Right renal cortex interstitium (tissue), 3 donors: ENCODE results near the gene UBTD1. TPM values are rescaled to one million over a fixed set of nuclear protein-coding genes. Genes with fewer than 3 reads are reported as not detected.

ENCODE experiments used
- DNase-seq, 3 donors: peaks; one replicate each; pipeline ENCODE4 v3.0.0-alpha.2; 2013; ENCODE audit warnings: low read depth in 3 of 3, low spot score in 2 of 3
- polyA plus RNA-seq, 3 donors: library from polyadenylated mRNA; unstranded; fragments of 120-200 nt; gene quantifications; one replicate each; pipeline ENCODE4 v1.2.1, GENCODE V29; 2013; ENCODE audit not compliant: insufficient read length in 3 of 3

UBTD1 gene
- polyA plus RNA-seq, 3 donors, result 6.6 to 8.8 (median 7.0) TPM

- no peak for DNase-seq
Measured at GRCh38 chr10:97578171-97578844, 79.6 kb downstream of the UBTD1 start.

DNA sequence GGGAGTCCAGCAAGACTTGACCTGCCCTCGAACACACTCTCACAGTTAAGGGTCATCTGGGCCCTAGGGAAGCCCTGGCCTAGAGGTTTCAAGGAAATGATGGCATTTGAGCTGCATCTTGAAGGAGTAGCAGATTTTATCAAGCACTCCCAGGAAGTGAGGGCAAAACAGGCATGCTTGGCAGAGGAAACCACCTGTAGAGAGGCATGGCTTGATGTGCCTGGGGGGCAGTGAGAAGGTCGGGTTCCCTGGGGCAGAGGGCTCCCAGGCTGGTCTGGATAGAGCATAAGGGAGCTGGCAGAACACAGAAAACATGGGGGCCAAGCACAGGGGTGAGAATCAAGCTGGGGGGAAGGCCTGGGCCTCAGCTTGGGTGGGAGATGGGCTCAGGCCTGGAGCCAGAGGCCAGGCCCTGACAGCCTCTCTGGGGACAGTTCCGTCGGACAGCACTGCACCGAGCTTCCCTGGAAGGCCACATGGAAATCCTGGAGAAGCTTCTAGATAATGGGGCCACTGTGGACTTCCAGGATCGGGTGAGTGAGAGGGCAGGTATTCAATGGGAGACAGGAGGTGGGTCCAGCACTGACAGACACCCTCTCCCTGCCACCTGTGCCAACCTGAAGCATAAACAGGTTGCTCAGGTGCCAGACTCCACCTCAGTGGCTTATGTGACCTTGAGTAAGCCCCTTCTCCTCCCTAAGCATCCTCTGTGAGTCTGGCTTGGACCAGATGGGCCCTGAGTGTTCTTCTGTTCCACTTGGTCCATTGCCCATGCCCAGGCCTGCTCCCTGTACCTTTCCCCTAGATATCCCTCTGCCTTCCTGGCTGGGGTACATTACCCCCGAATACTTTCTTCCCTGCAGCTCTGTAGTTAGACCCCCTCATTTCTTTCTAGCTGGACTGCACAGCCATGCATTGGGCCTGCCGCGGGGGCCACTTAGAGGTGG lies 82.0 kb downstream of the UBTD1 start:
- DNase-seq, result no peak

- no peak for DNase-seq
Measured at GRCh38 chr10:97582169-97582568, 83.4 kb downstream of the UBTD1 start.

DNA sequence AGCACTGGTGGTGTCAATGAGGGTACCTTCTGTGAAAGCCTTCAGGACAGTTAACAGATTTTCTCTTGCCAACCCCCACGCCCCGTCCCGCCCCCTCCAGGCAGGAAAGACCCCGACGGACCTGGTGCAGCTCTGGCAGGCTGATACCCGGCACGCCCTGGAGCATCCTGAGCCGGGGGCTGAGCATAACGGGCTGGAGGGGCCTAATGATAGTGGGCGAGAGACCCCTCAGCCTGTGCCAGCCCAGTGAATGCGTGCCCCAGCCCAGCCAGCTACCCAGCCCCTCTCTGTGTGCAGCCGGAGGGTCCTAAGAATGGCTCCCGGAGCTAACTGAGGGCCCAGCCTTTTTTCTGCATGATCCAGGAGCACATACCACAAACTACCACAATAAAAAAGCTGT lies 84.8 kb downstream of the UBTD1 start:
- DNase-seq, result no peak

DNA sequence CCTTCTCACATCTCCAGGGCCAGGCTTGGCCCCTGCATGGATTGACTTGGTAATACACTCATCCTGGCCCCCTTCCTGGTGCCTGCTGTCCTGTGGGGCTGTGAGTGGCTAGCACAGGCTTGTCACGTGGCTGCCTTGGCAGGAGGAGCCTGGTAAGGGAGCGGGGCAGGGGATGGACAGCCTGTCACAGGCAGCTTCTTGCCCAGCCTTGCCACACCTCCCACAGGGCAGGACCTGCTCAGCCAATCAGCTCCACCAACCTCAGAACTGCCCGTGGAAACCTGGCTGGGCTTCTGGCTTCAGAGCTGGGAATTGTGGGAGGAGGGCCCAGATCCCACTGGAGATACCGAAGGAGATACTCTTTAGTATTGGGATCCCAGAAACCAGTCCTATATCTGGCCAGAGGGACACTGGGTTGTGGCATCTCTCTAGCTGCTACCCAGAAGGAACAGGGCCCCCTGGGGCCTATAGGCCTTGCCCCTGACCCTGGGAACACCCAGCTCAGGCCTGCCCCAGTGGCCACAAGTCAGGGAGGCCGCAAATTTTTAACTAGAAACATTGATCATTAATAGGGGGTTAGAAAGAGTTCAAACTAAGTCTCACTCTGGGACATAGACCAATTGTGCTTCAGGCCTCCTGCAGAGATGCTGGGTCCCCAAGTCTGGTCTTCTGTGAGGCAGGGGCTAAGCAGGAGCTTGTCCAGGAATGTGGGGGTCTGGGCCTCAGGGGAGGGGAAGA lies 85.5 kb downstream of the UBTD1 start, which contains the start of gene HOGA1:
TSS of gene HOGA1 (plus strand) at position 330 of the 738 bp plus-strand sequence. CDS start at position 645, 315 bp downstream.
- DNase-seq, result peak in 1 of 3 donors; percentile 35

DNA sequence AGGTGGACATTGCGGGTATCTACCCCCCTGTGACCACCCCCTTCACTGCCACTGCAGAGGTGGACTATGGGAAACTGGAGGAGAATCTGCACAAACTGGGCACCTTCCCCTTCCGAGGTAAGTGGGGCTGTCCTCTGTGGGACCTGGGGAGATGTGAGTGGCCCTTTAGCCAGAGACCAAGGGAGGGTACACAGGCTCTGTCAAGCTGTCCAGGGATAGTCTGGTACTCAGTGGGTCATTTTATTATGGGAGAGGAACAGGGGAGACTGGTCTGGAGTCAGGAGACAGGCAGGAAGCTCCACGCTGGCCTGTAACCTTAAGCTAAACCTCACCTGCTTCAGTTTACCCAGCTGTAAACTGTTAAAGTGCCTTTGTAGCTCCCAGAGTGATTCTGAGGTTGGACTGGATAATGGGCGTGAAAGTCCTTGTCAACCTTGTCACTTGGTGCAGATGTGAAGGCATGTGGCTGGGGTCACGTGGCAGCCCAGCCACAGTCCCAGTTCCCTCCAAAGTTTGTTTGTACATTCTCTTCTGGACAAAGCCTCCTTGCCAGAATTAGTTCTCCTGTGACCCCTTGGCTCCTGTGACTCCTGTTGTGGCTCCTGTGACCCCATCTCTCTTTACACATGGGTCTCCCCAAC lies 86.2 kb downstream of the UBTD1 start:
- DNase-seq, result no peak

DNA sequence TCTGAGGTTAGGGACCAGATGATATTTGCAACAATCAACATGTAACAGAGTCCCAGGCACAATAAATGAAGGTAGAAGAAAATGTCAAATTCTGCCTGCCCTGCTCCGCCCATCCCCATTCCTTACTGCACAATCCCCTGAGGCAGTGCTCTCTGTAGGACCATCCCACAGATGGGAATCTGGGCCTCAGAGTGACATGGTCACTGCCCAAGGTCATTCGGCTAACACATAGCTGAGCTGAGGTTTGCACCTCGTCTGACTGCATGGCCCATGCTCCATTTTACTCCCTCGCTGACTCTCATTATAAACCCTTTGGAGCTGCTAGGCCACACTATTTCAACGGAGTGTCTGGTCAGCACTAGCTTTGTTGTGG lies 86.7 kb downstream of the UBTD1 start:
- DNase-seq, result no peak

DNA sequence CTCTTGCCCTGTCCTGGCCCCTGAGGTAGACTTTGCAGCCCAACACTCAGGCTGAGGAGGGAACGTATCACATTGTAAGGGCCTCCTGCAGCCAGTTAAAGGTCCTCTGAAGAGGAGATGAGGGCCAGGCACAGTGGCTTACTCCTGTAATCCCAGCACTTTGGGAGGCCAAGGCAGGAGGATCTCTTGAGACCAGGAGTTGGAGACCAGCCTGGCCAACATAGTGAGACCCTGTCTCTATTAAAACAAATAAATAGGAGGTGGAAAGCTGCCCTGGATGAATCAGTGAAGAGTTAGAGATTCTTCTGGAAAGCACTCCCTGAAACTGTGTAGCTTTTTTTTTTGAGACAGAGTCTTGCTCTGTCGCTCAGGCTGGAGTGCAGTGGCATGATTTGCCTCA lies 88.5 kb downstream of the UBTD1 start:
- DNase-seq, result no peak

DNA sequence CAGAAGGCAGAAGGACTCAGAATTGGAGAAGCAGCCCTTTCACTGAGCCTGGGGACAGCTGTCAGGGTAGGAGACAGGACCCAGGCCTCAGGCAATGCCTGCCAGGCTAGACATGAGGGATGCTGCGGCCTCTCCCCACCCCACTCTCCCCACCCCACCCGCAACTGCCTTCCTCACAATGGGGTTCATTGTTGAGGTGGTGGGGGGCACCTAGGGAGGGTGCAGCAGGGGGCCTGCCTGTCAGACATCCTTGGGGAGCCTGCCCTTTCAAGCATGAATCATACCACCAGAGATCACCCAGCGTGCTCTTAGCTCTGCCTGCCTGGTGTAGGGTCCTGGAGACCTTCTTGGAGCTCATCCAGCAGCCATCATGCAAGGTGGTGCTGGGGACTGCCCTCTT lies 90.8 kb downstream of the UBTD1 start, which contains the start of gene C10orf62:
TSS of gene C10orf62 (plus strand) at position 243 of the 400 bp plus-strand sequence. CDS start 177 bp downstream, outside the sequence.
- no peak for DNase-seq

- DNase-seq, result no peak
Measured at GRCh38 chr10:97590082-97590747, 91.5 kb downstream of the UBTD1 start.

- DNase-seq, result no peak
Measured at GRCh38 chr10:97590748-97591495, 92.2 kb downstream of the UBTD1 start.

DNA sequence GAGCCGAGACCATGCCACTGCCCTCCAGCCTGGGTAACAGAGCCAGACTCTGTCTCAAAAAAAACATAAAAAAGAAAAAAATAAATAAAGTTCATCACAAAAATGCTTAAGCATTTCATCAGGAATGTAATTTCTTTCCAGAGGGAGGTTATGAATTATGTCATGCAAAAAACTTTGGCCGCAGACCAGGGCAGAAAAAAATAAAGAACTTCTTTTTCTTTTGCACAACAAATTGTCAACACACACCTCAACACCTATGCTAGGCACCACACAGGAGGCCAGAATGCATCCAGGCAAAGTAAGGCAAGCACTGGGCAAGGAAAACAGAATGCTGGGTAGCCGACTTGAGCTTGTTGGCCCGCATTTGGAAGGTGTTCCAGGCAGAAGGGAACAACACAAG lies 94.7 kb downstream of the UBTD1 start:
- no peak for DNase-seq

GRCh38 chr10:97596101-97597082 lies 97.7 kb downstream of the UBTD1 start:
- DNase-seq, result no peak

GRCh38 chr10:97597778-97598177 lies 99.1 kb downstream of the UBTD1 start:
- DNase-seq, result no peak

DNA sequence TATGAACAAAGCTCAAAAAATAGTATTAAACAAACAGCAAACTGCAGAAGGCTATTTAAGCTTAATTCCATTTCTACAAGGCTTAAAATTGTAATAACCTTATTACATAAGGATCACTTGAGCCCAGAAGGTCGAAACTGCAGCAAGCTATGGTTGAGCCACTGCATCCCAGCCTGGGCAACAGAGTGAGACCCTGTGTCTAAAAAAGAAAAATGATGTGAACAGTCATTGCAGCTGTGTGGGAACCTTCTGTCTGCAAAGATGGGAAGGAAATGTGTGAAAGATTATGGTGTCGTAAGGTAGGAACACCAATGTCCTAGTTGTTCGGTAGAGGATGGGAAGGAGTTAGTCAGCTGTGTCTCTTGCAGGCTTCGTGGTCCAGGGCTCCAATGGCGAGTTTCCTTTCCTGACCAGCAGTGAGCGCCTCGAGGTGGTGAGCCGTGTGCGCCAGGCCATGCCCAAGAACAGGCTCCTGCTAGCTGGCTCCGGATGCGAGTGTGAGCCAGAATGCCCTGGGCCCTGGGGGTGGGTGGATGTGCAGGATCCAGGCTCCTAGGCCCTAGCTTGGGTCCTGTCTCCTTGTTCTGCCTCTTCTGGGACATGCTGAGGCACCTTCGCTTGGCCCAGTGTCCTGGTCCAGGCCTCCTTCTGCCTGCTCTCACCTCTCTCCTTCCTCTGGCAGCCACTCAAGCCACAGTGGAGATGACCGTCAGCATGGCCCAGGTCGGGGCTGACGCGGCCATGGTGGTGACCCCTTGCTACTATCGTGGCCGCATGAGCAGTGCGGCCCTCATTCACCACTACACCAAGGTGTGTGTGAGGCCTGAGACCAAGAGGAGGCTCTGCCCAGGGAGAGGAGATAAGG lies 99.9 kb downstream of the UBTD1 start:
- DNase-seq, result no peak

DNA sequence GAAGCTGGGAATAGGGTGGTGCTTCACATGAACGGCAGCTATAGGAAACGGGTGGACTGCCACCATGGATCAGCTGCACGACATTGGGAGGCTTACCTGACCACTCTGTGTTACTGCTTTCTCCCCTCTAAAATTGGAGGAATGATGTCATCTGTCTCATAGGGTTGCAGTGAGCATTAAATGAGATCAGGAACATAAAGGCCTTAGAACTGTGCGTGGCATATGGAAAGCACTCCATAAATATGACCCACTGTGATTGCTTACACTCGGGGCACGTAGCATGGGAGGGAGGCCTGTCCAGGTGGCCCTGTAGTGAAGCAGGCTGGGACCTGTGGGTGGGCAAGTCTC lies 100.5 kb downstream of the UBTD1 start:
- no peak for DNase-seq

DNA sequence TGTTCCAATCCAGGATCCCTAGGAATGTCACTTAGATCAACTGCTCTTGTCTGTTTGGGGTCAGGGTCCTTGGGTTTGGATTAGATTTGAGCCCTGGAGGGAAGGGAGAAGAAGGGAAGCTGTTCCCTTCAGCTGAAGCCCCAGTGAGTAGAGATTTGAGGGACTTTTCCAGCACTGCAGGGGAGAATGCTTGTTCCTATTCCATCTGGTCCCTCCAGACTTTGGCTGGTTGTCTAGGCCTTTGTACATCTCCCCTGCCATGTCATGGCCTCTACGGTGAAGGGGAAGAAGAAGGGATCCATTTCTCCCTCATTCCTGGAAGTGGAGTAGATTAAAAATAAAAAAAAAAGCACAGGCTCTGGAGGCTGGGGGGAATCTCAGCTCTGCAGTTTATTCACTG lies 101.9 kb downstream of the UBTD1 start:
- no peak for DNase-seq
